Ishikawa (cell line): ENCODE results near the gene COMMD4.
A peak's percentile ranks its signal among the peaks of the same experiment; 100 is the strongest.

Source experiments
- CEBPB ChIP-seq: IDR thresholded peaks from 2 replicates; pipeline ENCODE4 v1.6.1; 2012
- CREB1 ChIP-seq: IDR thresholded peaks from 2 replicates; pipeline ENCODE4 v1.6.1; 2012; ENCODE audit warnings: low read depth
- EGR1 ChIP-seq: IDR thresholded peaks from 2 replicates; pipeline ENCODE4 v1.6.1; 2012
- EP300 ChIP-seq: IDR thresholded peaks from 2 replicates; pipeline ENCODE4 v1.6.1; 2012; ENCODE audit warnings: borderline replicate concordance
- FOXM1 ChIP-seq: IDR thresholded peaks from 2 replicates; pipeline ENCODE4 v1.6.1; 2012; ENCODE audit warnings: low read depth, borderline replicate concordance
- NFIC ChIP-seq: IDR thresholded peaks from 2 replicates; pipeline ENCODE4 v1.6.1; 2012
- RAD21 ChIP-seq: IDR thresholded peaks from 2 replicates; pipeline ENCODE4 v1.6.1; 2012; ENCODE audit warnings: low read depth
- TAF1 ChIP-seq: IDR thresholded peaks from 2 replicates; pipeline ENCODE4 v1.6.1; 2012; ENCODE audit warnings: low read depth, mild to moderate bottlenecking
- TCF12 ChIP-seq: IDR thresholded peaks from 2 replicates; pipeline ENCODE4 v1.6.1; 2012; ENCODE audit warnings: low read depth
- TEAD4 ChIP-seq: IDR thresholded peaks from 2 replicates; pipeline ENCODE4 v1.6.1; 2012
- YY1 ChIP-seq: IDR thresholded peaks from 2 replicates; pipeline ENCODE4 v1.6.1; 2012; ENCODE audit warnings: low read depth
- ZBTB7A ChIP-seq: IDR thresholded peaks from 2 replicates; pipeline ENCODE4 v1.6.1; 2012; ENCODE audit warnings: low read depth
- TF ChIP-seq, protein P1 (sequence below): IDR thresholded peaks from 2 replicates; pipeline ENCODE4 v1.6.1; 2012; ENCODE audit warnings: low read depth, mild to moderate bottlenecking
- TF ChIP-seq, protein P2 (sequence below): IDR thresholded peaks from 2 replicates; pipeline ENCODE4 v1.6.1; 2012
- TF ChIP-seq, protein P3 (sequence below): IDR thresholded peaks from 2 replicates; pipeline ENCODE4 v1.6.1; 2012

Gene COMMD4

DNA sequence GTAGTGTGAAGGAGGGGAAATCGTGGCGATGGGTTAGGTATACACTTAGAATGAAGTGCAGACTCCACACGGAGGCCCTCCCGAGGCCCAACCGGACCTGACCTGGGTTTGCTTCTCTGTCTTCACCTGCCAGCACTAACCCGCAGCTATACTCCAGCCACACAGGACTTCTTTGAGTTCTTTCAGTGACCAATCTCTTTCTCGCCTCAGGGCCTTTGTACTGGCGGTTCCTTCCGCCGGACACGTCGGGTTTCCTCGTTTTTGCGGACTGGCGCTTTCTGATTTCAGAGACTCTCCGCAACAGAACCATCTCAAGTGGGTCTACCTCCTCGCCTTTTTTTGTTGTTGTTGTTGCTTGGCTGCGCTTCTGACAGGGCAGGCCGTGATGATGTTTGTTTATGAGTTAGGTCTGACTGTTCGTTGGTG lies 10.9 kb downstream of the COMMD4 start, which contains the start of gene NEIL1:
TSS of gene NEIL1 (plus strand) at position 244 of the 426 bp plus-strand sequence. CDS start 1,867 bp downstream, outside the sequence.
- TF ChIP-seq, protein P1, sequence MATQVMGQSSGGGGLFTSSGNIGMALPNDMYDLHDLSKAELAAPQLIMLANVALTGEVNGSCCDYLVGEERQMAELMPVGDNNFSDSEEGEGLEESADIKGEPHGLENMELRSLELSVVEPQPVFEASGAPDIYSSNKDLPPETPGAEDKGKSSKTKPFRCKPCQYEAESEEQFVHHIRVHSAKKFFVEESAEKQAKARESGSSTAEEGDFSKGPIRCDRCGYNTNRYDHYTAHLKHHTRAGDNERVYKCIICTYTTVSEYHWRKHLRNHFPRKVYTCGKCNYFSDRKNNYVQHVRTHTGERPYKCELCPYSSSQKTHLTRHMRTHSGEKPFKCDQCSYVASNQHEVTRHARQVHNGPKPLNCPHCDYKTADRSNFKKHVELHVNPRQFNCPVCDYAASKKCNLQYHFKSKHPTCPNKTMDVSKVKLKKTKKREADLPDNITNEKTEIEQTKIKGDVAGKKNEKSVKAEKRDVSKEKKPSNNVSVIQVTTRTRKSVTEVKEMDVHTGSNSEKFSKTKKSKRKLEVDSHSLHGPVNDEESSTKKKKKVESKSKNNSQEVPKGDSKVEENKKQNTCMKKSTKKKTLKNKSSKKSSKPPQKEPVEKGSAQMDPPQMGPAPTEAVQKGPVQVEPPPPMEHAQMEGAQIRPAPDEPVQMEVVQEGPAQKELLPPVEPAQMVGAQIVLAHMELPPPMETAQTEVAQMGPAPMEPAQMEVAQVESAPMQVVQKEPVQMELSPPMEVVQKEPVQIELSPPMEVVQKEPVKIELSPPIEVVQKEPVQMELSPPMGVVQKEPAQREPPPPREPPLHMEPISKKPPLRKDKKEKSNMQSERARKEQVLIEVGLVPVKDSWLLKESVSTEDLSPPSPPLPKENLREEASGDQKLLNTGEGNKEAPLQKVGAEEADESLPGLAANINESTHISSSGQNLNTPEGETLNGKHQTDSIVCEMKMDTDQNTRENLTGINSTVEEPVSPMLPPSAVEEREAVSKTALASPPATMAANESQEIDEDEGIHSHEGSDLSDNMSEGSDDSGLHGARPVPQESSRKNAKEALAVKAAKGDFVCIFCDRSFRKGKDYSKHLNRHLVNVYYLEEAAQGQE, result no peak
- TF ChIP-seq CREB1, result no peak

DNA sequence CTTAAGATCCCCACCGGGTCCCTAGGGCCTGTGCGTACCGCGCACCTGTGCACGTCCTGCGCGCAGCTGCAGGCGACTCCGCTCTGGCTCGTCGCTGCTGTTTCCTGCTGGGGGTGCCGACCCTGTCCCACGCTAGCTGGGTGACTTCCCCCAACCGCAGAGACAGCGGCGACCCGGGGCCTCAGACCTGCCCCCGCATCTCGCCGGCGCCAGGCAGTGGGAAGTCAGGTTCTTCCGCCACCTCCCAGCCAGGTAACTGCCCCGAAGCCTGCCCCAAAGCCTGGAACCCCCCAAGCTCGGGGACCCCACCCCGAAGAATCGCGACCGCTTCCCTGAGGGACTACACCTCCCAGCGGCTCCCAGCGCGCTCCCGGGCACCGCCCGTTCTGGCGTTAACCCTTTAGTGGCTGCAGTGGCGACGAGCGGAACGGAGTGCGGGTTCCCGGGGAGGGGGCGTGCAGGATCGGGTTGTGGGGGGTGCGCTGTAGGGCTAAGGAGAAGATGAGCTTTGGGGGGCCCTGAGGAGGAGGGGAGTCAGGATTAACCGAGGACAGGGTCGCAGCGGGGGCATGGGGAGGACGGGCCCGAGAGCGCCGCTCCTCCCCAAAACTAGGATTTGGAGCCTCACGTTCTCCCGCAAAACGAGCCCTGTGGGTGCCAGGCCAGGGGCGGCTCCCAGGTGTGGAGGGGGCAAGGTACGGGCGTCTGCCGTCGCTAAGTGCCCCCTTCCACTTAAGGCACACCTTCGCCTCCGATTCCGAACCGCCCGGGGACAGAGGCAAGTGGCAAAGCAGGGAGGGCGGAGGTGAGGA lies 11.6 kb downstream of the COMMD4 start:
- TF ChIP-seq TAF1 (0 out of 2 replicates have a peak, but pooled peaks have one; percentile 22), EGR1 (0 out of 2 replicates have a peak, but pooled peaks have one; percentile 15), ZBTB7A (peak; percentile 74), TEAD4 (peak; percentile 22; the same call in 1 of the 2 replicates), TCF12 (peak; percentile 36), EP300 (no peak), NFIC (no peak)
- TF ChIP-seq, protein P2, sequence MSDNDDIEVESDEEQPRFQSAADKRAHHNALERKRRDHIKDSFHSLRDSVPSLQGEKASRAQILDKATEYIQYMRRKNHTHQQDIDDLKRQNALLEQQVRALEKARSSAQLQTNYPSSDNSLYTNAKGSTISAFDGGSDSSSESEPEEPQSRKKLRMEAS, result peak; percentile 36; the same call in 1 of the 2 replicates
- TF ChIP-seq, protein P3, sequence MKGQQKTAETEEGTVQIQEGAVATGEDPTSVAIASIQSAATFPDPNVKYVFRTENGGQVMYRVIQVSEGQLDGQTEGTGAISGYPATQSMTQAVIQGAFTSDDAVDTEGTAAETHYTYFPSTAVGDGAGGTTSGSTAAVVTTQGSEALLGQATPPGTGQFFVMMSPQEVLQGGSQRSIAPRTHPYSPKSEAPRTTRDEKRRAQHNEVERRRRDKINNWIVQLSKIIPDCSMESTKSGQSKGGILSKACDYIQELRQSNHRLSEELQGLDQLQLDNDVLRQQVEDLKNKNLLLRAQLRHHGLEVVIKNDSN, result peak; percentile 15; the same call in 1 of the 2 replicates
- TF ChIP-seq, protein P1, result no peak

DNA sequence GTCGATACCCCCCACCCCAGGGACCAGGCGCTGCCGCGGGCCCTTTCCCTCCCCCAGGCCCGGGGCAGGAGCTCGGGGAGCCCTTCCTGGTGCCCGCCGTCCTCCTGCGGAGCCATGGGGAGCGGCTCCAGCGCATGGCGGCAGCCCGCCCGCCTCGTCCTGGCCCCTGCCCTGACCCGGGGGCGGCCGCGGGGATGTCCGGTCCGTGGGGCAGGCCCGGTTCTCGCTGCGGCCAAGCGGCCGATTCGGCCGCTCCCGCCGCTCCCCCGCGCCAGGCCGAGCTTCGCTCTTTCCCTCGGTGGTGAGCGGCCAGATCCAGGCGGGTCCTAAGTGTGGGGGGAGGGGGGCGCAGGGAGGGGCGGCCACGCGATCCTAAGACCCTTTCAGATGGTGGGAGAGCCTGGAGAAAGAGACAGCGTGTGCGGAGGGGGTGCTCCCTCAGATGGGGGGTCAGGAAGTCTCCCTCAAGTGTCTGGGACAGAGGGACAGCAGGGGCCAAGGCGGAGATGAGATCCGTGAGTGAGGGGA lies 12.2 kb downstream of the COMMD4 start:
- TF ChIP-seq TAF1, result no peak
- TF ChIP-seq, protein P3, result no peak
- no peak for TF ChIP-seq CREB1
- TF ChIP-seq TEAD4, result no peak
- TF ChIP-seq ZBTB7A, result 0 out of 2 replicates have a peak, but pooled peaks have one; percentile 34
- no peak for TF ChIP-seq CEBPB

DNA sequence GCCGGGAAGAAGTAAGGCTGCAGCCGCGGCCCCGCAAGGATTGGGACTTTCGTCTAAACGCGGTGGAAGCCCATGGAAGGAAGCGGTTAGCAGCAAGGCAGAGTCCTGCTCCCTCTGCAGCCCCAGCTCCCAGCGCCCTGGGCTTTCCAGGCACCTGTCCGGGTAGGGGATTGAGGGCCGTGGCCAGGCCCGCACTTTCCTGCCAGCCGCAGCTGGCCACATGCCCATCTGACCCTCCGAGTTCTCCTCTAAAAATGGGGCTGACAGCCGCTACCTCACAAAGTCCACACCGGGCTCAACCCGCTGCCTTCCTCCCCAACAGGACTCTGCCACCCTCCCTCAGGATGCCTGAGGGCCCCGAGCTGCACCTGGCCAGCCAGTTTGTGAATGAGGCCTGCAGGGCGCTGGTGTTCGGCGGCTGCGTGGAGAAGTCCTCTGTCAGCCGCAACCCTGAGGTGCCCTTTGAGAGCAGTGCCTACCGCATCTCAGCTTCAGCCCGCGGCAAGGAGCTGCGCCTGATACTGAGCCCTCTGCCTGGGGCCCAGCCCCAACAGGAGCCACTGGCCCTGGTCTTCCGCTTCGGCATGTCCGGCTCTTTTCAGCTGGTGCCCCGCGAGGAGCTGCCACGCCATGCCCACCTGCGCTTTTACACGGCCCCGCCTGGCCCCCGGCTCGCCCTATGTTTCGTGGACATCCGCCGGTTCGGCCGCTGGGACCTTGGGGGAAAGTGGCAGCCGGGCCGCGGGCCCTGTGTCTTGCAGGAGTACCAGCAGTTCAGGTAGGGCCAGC lies 12.9 kb downstream of the COMMD4 start:
- TF ChIP-seq CEBPB (no peak), CREB1 (no peak), RAD21 (no peak), YY1 (no peak), TCF12 (no peak), EGR1 (no peak), TAF1 (no peak), EP300 (no peak), FOXM1 (no peak), NFIC (no peak)
- TF ChIP-seq, protein P1, result no peak
- TF ChIP-seq, protein P3, result no peak
- TF ChIP-seq, protein P2, result no peak
